Pulmonary artery endothelial cell (primary cell): ENCODE measurements around the gene PLSCR5. TPM values are rescaled to one million over a fixed set of nuclear protein-coding genes. Genes with fewer than 3 reads are reported as not detected.

ENCODE experiments used
- DNase-seq: peaks from one replicate; pipeline ENCODE4 v3.0.0-alpha.2; 2011; ENCODE audit warnings: low read depth, low spot score
- total RNA-seq: library from RNA; depleted of rRNA; stranded (reverse); fragments of >200 nt; gene quantifications from 2 replicates; pipeline ENCODE4 v1.2.3, GENCODE V29; 2014

Gene PLSCR5
- total RNA-seq, 1 donor from 2014 or later = not detected

- peak; percentile 11 for DNase-seq
Measured at GRCh38 chr3:146589899-146590508, 15.1 kb downstream of the PLSCR5 start.

GRCh38 chr3:146585156-146585555, 20.0 kb downstream of the PLSCR5 start:
- no peak for DNase-seq

- no peak for DNase-seq
Measured at GRCh38 chr3:146581951-146582467, 23.1 kb downstream of the PLSCR5 start.

GRCh38 chr3:146581080-146581601, 24.0 kb downstream of the PLSCR5 start:
- no peak for DNase-seq

- DNase-seq = peak; percentile 29
Measured at GRCh38 chr3:146577662-146578061, 27.5 kb downstream of the PLSCR5 start.

GRCh38 chr3:146575636-146576035, 29.5 kb downstream of the PLSCR5 start:
- no peak for DNase-seq

GRCh38 chr3:146574173-146574572, 31.0 kb downstream of the PLSCR5 start:
- DNase-seq = no peak

GRCh38 chr3:146569314-146569713, 35.8 kb downstream of the PLSCR5 start:
- DNase-seq = no peak

- DNase-seq = no peak
Measured at GRCh38 chr3:146566138-146566537, 39.0 kb downstream of the PLSCR5 start.

GRCh38 chr3:146561879-146562278, 43.3 kb downstream of the PLSCR5 start:
- no peak for DNase-seq

- no peak for DNase-seq
Measured at GRCh38 chr3:146561463-146561862, 43.7 kb downstream of the PLSCR5 start.

GRCh38 chr3:146560678-146561077, 44.5 kb downstream of the PLSCR5 start:
- no peak for DNase-seq

- DNase-seq = no peak
Measured at GRCh38 chr3:146559388-146559787, 45.8 kb downstream of the PLSCR5 start.

- DNase-seq = no peak
Measured at GRCh38 chr3:146558781-146559180, 46.4 kb downstream of the PLSCR5 start.

GRCh38 chr3:146557745-146558144, 47.4 kb downstream of the PLSCR5 start:
- no peak for DNase-seq

GRCh38 chr3:146555311-146555710, 49.8 kb downstream of the PLSCR5 start:
- DNase-seq = no peak

GRCh38 chr3:146554151-146554760, 50.9 kb downstream of the PLSCR5 start:
- no peak for DNase-seq

- DNase-seq = no peak
Measured at GRCh38 chr3:146550743-146551510, 54.2 kb downstream of the PLSCR5 start.

- no peak for DNase-seq
Measured at GRCh38 chr3:146550070-146550615, 55.0 kb downstream of the PLSCR5 start.

GRCh38 chr3:146547235-146547835, 57.8 kb downstream of the PLSCR5 start:
- no peak for DNase-seq

- no peak for DNase-seq
Measured at GRCh38 chr3:146546366-146546965, 58.7 kb downstream of the PLSCR5 start.
